SHP77 treated with DMSO at 0.1 percent for 48 hours (cell line): Measurements from ENCODE around the gene PSPC1.

Source experiments
- DNase-seq: peaks from one replicate; lab custom pipeline; 2025; lab: John Stamatoyannopoulos, UW

Gene PSPC1

DNA sequence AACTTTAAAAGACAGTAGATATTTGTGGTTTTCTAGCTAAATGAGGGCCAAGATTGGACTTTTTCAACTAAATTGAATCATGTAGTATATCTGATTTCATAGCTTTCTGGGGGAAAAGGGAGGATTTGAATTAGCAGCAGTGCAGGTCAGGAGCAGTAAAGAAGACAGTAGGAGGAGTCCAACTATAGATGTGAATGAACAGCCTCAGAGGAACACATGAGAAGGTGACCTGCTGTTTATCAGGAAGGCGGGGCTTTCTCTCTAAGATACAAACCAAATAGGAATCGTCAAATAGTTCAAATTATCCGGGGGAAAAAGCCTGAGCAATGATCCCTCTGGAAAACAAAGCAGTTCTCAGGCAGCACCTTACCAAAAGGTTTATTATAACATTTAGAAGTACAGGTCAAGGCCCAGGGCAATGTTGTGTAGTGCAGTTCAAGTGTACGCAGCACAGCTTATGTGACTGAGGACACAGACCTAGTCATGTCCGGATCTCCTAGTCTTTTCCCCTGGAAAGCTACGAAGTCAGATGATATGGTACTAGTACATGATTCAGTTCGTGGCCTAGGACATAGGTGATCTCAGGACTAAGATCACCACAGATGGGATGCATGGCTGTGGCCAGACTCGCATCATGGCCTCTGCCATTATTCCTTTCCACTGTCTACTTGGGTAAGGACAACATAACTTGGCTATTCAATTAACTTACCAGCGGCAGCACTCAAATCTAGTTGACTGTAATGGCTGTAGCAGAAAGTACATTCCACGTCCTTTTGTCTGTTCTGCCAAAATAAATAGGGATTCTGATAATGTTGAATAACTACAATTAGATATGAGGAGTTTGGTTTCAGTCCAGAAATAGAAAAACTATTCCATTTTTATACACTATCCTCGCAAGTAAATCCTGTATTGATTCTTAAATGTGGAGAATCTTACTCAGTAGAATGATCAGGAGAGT, 109.0 kb downstream of the PSPC1 start:
- DNase-seq = no peak

DNA sequence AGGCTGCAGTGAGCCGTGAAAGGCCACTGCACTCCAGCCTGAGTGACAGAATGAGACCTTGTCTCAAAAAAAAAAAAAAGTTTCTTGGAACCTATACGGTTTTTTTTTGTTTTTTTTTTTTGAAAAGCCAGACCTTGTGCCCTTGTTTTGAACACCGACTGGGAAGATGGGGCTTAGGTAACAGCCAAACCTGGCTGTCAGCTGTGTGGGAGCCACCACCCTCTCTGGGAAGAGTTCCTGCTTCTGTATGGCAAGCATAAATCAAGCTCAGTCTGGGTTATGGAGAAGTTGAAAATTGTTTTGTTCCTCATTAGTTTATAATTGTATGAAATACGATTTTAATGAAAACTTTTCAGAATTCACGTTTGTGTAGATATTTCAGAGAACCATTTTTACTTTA, 109.8 kb downstream of the PSPC1 start:
- DNase-seq = no peak

GRCh38 chr13:19670147-19670546, 112.6 kb downstream of the PSPC1 start:
- no peak for DNase-seq

DNA sequence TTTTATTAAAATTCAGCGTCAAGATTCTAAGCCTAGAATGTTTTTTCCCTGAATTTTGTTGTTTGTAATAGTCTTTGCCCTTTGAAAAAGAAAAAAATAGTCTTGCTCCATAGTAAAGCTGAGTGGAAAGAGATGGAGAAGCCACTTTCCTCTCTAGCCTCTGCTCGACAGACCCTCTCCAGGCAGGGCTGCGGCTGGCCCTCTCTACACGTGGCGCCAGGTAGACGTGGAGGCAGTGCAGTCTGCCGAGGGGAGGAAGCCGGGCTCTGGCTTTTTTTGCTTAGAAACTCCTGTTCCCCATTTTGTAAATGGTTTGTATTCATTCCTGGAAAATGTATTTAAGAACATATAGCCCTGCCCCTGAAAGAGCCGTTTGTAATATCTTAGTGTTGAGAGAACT, 114.0 kb downstream of the PSPC1 start:
- no peak for DNase-seq

DNA sequence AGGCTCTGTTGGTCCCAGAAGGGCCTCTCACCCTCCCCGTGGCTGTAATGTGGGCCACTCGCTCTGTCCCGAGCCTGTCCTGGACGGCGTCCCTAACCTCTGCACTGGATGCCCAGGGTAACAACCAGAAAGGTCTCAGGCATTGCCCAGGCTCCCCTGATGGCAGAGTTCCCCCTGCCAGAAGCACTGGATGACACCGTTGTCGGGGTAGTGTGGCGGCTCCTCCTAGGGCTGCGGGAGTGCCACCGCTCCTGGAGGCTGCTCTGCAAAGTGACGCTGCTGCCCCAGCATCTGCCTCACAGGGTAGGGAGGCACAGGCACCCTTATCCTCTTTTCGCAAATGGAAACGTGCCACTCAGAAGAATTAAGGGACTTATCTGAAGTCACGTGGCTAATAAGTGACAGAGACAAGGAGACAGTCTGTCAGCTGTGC, 117.3 kb downstream of the PSPC1 start:
- DNase-seq = no peak

GRCh38 chr13:19664481-19665230, 118.1 kb downstream of the PSPC1 start:
- no peak for DNase-seq

DNA sequence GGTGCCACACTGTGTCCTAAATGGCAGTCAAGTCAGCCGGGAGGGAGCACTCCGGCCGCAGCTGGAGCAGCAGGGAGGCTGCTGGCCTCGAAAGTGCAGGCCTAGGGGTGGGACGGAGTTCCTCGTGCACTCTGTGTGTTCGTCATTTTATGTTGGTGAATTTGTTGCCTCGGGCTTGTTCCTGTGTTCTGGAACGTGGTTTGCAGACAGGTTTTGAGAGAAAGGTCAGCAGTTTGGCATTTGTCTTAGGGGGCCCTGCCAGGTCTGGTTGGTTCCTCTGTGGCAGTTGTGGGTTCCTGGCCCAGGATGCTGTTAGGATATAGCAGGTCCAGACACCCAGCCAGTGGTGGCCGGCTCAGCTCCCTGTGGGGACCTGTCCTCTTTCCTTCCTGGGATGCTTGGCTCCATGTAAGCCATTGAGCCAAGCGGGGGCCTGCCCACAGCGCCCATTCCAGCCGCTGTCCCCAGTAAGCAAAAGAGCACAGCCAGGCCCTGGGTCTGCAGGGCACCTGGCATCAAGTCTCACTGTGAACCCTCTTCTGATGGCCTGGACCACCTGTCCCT, 119.2 kb downstream of the PSPC1 start:
- no peak for DNase-seq

DNA sequence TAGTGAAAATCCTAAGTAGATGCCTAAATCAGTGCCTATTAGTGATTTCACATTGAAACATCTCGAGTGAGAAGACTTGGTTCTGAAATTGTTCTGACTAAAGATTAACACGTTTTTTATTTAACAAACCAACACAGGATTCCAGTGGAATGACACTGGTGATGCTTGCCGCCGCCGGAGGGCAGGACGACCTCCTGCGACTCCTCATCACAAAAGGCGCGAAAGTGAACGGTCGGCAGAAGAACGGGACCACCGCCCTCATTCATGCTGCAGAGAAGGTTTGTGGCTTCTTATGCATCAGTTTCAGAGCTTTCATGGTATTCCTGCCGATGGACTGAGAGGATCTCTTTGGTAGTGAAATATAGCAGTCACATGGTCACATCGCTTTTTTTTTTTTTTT, 121.2 kb downstream of the PSPC1 start:
- no peak for DNase-seq

DNA sequence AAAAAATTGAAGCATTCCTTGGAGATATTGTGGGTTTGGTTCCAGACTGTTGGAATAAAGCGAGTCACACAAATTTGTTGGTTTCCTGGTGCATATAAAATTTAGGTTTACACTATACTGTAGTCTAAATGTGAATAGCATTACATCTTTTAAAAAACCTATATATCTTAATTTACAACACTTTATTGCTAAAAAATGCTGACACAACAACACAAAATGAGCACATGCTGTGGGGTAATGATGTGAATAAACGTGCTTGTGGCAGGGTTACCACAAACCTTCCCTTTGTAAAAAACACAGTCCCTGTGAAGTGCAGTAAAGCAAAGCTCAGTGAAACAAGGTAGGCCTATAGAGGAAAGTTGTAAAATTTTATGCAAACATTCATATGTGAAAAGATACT, 121.6 kb downstream of the PSPC1 start:
- no peak for DNase-seq

GRCh38 chr13:19658831-19659230, 123.9 kb downstream of the PSPC1 start:
- no peak for DNase-seq

DNA sequence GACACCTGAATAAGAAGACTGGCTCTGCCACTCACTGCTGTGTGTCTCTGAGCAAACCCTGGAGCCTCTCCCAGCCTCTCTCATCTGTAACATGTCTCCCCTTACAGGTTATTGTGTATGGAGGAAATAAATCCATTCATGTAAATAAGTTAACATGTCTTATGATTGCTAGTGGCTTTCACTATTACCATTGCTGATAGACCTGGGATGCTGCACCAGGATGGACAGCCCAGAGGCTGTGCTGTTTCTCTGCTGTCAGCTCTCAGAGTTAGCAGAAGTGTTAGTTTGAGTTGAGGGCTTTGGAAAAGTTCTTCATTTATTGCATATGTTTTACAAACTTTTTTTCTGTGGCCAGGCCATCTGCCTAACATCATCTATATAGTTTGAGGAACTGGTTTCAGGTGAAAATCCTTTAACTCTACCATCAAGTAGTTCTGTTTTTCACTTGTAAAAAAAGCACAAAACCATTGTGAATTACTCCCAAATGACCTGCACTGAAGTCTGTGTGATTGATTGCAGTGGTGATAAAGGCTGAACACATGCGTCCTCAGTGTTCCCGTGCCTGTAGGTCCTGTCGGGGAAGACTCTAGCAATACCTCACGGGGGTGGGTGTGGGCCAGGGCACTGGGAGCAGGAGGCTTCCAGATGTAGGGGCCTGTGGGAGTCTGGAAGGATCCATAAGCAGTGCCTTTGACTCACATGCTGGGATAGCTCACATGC, 124.7 kb downstream of the PSPC1 start:
- DNase-seq = no peak
